Renal pelvis (tissue), 4 donors: ENCODE measurements around the gene ATP23. TPM values are rescaled to one million over a fixed set of nuclear protein-coding genes. Genes with fewer than 3 reads are reported as not detected.

Experiments used
- DNase-seq: peaks from one replicate; pipeline ENCODE4 v3.0.0-alpha.2; 2013
- polyA plus RNA-seq, 3 donors: library from polyadenylated mRNA; unstranded; fragments of 120-200 nt; gene quantifications; one replicate each; pipeline ENCODE4 v1.2.1, GENCODE V29; 2013; ENCODE audit not compliant: insufficient read length in 3 of 3

ATP23 gene
- polyA plus RNA-seq, 3 donors = 11.6 to 12.6 (median 12.3) TPM

- peak; percentile 89 for DNase-seq
Measured at GRCh38 chr12:57904848-57905811, 36.2 kb upstream of the ATP23 start.

- DNase-seq = no peak
Measured at GRCh38 chr12:57905812-57906475, 35.4 kb upstream of the ATP23 start.

GRCh38 chr12:57906821-57907220, 34.5 kb upstream of the ATP23 start:
- DNase-seq = no peak

- DNase-seq = no peak
Measured at GRCh38 chr12:57907281-57907680, 34.1 kb upstream of the ATP23 start.

- no peak for DNase-seq
Measured at GRCh38 chr12:57908511-57908910, 32.9 kb upstream of the ATP23 start.

GRCh38 chr12:57909056-57909455, 32.3 kb upstream of the ATP23 start:
- DNase-seq = no peak

GRCh38 chr12:57909611-57910010, 31.8 kb upstream of the ATP23 start:
- no peak for DNase-seq

GRCh38 chr12:57918147-57918546, 23.2 kb upstream of the ATP23 start:
- DNase-seq = no peak

- no peak for DNase-seq
Measured at GRCh38 chr12:57927086-57927485, 14.3 kb upstream of the ATP23 start.

- DNase-seq = no peak
Measured at GRCh38 chr12:57929092-57929830, 12.1 kb upstream of the ATP23 start.

GRCh38 chr12:57934819-57935218, 6.5 kb upstream of the ATP23 start:
- no peak for DNase-seq

- no peak for DNase-seq
Measured at GRCh38 chr12:57935331-57935730, 6.0 kb upstream of the ATP23 start.

- DNase-seq = peak; percentile 93
Measured at GRCh38 chr12:57935839-57936512, 5.4 kb upstream of the ATP23 start.

GRCh38 chr12:57936513-57936883, 4.9 kb upstream of the ATP23 start:
- no peak for DNase-seq

GRCh38 chr12:57939291-57939690, 2.1 kb upstream of the ATP23 start:
- DNase-seq = no peak

- no peak for DNase-seq
Measured at GRCh38 chr12:57940052-57940914, 1.1 kb upstream of the ATP23 start.

GRCh38 chr12:57940915-57941164, 527 bp upstream of the ATP23 start:
- no peak for DNase-seq

GRCh38 chr12:57943438-57944080, 2.2 kb downstream of the ATP23 start:
- DNase-seq = no peak

GRCh38 chr12:57944313-57945023, 3.1 kb downstream of the ATP23 start:
- no peak for DNase-seq

- DNase-seq = no peak
Measured at GRCh38 chr12:57952766-57953165, 11.4 kb downstream of the ATP23 start.
